ENCODE data around the gene C16orf78.

DNA sequence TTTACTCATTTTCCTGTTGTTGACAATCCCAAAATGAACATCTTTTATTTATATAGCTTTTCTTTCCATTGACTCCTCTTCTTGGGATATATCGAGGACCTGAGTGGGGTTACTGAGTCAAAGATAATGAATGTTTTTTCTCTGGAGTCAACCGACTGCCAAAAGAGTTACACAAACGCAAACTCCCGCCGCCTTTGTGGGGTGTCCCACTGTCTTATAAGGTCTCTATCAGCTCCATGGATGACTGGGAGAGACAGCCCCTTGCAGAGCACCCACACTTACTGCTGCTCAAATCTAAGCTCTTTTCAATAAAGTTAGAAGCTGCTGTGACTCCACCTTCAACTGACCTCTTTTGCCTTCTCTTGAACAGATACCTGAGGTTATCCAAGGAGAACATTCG, 25.2 kb downstream of the C16orf78 start:
- TF ChIP-seq POLR2A (IDR thresholded peaks at IDR 0.05; ENCODE audit: low read length): no peak
- no peak for TF ChIP-seq GATA1 (IDR thresholded peaks at IDR 0.05; ENCODE audit: low read depth, low read length)
